HepG2 (cell line): Measurements from ENCODE around the gene HNRNPL. TPM values are rescaled to one million over a fixed set of nuclear protein-coding genes. Genes with fewer than 3 reads are reported as not detected.

Experiments
- BRCA1 ChIP-seq: sonication (generic); formaldehyde crosslinking; IDR thresholded peaks from 2 replicates; pipeline ENCODE4 v1.4.0; 2020; ENCODE audit warnings: missing genetic modification reagents
- EEA1 ChIP-seq: sonication (generic); formaldehyde crosslinking; IDR thresholded peaks from 2 replicates; pipeline ENCODE4 v1.5.1; 2020; ENCODE audit warnings: mild to moderate bottlenecking, missing genetic modification reagents, borderline replicate concordance
- SP2 ChIP-seq: sonication (generic); formaldehyde crosslinking; IDR thresholded peaks from 2 replicates; pipeline ENCODE4 v1.5.1; 2020; ENCODE audit warnings: mild to moderate bottlenecking, missing genetic modification reagents
- SP4 ChIP-seq: sonication (generic); formaldehyde crosslinking; IDR thresholded peaks from 2 replicates; pipeline ENCODE4 v1.8.1; 2023; ENCODE audit warnings: mild to moderate bottlenecking, missing genetic modification reagents
- WIZ ChIP-seq: sonication (generic); formaldehyde crosslinking; IDR thresholded peaks from 2 replicates; pipeline ENCODE4 v1.5.1; 2020; ENCODE audit warnings: mild to moderate bottlenecking, missing genetic modification reagents
- ZNF557 ChIP-seq: sonication (generic); formaldehyde crosslinking; IDR thresholded peaks from 2 replicates; pipeline ENCODE4 v1.4.0; 2020; ENCODE audit warnings: missing genetic modification reagents
- ZNF564 ChIP-seq: sonication (generic); formaldehyde crosslinking; IDR thresholded peaks from 2 replicates; pipeline ENCODE4 v1.8.1; 2023; ENCODE audit warnings: mild to moderate bottlenecking, missing genetic modification reagents
- ZNF614 ChIP-seq: IDR thresholded peaks from 2 replicates; pipeline ENCODE4 v1.6.1; 2018; ENCODE audit warnings: missing biosample characterization, missing genetic modification reagents, inconsistent platforms, borderline replicate concordance
- polyA plus RNA-seq, 8 experiments: library from polyadenylated mRNA; depleted of rRNA in 3 of 8; stranded (reverse) in 7 of 8; unstranded in 1 of 8; fragments of >200 nt; fragmentation: Illumina TruSeq in 4 of 8; extraction: Trizol in 4 of 8; gene quantifications; 2 replicates each; pipeline versions ENCODE4 v1.2.1 to v1.2.3, GENCODE V29; 2011 to 2016; ENCODE audit warnings: low read depth in 4 of 8, missing spikeins in 1 of 8, mixed read lengths in 1 of 8; ENCODE audit not compliant: insufficient read depth in 1 of 8
- total RNA-seq, 5 experiments: library from RNA; depleted of rRNA; stranded (reverse); fragments of >200 nt; fragmentation: Illumina TruSeq; extraction: Trizol; gene quantifications; 2 replicates each; pipeline ENCODE4 v1.2.3, GENCODE V29; 2016; ENCODE audit warnings: low read depth in 1 of 5
- TF ChIP-seq, protein P1 (sequence below): sonication (generic); formaldehyde crosslinking; IDR thresholded peaks from one replicate; pipeline ENCODE4 v1.5.1; 2020; ENCODE audit warnings: mild to moderate bottlenecking, missing genetic modification reagents; ENCODE audit errors: not compliant biosample characterization
- TF ChIP-seq, protein P2 (sequence below): fragments of 450-650 bp; IDR thresholded peaks from 2 replicates; pipeline ENCODE4 v1.6.1; 2016
- TF ChIP-seq, protein P3 (sequence below): sonication (generic); formaldehyde crosslinking; conservative IDR thresholded peaks from 2 replicates; pipeline ENCODE4 v1.4.0; 2020; ENCODE audit warnings: missing genetic modification reagents
- TF ChIP-seq, protein P4 (sequence below): sonication (generic); formaldehyde crosslinking; IDR thresholded peaks from 2 replicates; pipeline ENCODE4 v1.4.0; 2020; ENCODE audit warnings: missing genetic modification reagents

Gene HNRNPL
- total and polyA plus RNA-seq, 2 of the 13 experiments (the other 11 are each of a cell fraction or from before 2014, with no cell fraction given) = 156 to 278 TPM

DNA sequence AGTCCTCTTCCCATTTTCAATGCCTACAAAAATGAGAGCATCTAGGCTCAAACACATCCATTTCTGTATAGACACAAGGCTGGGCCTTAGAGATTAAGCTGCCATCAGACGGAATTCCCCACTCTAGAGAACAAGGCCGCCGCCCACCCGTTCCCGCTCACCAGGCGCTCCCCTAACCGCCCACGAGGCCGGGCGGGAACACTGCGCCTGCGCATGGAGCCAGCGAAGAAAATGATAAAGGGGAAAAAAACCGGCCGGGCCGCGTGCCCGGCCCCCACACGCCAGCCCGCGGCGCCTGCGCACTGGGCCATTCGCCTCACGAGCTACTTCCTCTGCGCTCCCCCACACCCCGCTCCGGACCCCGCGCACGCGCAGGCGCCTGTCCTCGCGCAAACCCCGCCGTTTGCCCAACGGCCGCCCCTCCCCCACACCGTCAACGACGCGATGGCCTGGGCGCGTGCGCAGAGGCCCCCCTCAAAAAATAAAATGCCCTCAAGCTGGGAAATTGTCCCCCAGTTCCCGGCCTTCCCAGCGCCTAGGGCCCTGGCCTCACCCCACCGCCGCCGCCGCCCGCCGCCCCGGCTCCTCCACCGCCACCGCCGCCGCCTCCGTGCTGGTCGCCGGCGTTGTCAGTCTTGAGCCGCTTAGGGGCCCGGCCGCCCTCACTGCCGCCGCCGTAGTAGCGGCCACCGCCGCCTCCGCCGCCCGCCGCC, 483 bp downstream of the HNRNPL start (continued):
- TF ChIP-seq, protein P1, sequence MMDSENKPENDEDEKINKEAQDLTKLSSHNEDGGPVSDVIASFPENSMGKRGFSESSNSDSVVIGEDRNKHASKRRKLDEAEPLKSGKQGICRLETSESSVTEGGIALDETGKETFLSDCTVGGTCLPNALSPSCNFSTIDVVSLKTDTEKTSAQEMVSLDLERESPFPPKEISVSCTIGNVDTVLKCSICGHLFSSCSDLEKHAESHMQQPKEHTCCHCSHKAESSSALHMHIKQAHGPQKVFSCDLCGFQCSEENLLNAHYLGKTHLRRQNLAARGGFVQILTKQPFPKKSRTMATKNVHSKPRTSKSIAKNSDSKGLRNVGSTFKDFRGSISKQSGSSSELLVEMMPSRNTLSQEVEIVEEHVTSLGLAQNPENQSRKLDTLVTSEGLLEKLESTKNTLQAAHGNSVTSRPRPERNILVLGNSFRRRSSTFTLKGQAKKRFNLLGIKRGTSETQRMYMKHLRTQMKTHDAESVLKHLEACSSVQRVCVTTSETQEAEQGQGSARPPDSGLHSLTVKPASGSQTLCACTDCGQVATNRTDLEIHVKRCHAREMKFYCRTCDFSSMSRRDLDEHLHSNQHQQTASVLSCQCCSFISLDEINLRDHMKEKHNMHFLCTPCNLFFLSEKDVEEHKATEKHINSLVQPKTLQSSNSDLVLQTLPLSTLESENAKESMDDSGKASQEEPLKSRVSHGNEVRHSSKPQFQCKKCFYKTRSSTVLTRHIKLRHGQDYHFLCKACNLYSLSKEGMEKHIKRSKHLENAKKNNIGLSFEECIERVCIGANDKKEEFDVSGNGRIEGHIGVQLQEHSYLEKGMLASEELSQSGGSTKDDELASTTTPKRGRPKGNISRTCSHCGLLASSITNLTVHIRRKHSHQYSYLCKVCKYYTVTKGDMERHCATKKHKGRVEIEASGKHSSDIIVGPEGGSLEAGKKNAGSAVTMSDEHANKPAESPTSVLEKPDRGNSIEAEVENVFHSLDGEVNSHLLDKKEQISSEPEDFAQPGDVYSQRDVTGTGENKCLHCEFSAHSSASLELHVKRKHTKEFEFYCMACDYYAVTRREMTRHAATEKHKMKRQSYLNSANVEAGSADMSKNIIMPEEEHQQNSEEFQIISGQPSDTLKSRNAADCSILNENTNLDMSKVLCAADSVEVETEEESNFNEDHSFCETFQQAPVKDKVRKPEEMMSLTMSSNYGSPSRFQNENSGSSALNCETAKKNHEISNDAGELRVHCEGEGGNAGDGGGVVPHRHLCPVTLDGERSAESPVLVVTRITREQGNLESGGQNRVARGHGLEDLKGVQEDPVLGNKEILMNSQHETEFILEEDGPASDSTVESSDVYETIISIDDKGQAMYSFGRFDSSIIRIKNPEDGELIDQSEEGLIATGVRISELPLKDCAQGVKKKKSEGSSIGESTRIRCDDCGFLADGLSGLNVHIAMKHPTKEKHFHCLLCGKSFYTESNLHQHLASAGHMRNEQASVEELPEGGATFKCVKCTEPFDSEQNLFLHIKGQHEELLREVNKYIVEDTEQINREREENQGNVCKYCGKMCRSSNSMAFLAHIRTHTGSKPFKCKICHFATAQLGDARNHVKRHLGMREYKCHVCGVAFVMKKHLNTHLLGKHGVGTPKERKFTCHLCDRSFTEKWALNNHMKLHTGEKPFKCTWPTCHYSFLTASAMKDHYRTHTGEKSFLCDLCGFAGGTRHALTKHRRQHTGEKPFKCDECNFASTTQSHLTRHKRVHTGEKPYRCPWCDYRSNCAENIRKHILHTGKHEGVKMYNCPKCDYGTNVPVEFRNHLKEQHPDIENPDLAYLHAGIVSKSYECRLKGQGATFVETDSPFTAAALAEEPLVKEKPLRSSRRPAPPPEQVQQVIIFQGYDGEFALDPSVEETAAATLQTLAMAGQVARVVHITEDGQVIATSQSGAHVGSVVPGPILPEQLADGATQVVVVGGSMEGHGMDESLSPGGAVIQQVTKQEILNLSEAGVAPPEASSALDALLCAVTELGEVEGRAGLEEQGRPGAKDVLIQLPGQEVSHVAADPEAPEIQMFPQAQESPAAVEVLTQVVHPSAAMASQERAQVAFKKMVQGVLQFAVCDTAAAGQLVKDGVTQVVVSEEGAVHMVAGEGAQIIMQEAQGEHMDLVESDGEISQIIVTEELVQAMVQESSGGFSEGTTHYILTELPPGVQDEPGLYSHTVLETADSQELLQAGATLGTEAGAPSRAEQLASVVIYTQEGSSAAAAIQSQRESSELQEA (CRISPR knock-in tag) = no peak
- TF ChIP-seq, protein P2, sequence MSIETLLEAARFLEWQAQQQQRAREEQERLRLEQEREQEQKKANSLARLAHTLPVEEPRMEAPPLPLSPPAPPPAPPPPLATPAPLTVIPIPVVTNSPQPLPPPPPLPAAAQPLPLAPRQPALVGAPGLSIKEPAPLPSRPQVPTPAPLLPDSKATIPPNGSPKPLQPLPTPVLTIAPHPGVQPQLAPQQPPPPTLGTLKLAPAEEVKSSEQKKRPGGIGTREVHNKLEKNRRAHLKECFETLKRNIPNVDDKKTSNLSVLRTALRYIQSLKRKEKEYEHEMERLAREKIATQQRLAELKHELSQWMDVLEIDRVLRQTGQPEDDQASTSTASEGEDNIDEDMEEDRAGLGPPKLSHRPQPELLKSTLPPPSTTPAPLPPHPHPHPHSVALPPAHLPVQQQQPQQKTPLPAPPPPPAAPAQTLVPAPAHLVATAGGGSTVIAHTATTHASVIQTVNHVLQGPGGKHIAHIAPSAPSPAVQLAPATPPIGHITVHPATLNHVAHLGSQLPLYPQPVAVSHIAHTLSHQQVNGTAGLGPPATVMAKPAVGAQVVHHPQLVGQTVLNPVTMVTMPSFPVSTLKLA = peak; percentile 64
- TF ChIP-seq, protein P3, sequence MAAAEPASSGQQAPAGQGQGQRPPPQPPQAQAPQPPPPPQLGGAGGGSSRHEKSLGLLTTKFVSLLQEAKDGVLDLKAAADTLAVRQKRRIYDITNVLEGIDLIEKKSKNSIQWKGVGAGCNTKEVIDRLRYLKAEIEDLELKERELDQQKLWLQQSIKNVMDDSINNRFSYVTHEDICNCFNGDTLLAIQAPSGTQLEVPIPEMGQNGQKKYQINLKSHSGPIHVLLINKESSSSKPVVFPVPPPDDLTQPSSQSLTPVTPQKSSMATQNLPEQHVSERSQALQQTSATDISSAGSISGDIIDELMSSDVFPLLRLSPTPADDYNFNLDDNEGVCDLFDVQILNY (CRISPR knock-in tag) = no peak
- TF ChIP-seq WIZ (CRISPR knock-in tag) (no peak), EEA1 (CRISPR knock-in tag) (no peak), ZNF557 (CRISPR knock-in tag) (no peak), SP2 (CRISPR knock-in tag) (no peak), ZNF614 (CRISPR knock-in tag) (no peak), BRCA1 (CRISPR knock-in tag) (no peak), ZNF564 (CRISPR knock-in tag) (peak; percentile 38; the same call in 1 of the 2 replicates), SP4 (CRISPR knock-in tag) (no peak)
- TF ChIP-seq, protein P4, sequence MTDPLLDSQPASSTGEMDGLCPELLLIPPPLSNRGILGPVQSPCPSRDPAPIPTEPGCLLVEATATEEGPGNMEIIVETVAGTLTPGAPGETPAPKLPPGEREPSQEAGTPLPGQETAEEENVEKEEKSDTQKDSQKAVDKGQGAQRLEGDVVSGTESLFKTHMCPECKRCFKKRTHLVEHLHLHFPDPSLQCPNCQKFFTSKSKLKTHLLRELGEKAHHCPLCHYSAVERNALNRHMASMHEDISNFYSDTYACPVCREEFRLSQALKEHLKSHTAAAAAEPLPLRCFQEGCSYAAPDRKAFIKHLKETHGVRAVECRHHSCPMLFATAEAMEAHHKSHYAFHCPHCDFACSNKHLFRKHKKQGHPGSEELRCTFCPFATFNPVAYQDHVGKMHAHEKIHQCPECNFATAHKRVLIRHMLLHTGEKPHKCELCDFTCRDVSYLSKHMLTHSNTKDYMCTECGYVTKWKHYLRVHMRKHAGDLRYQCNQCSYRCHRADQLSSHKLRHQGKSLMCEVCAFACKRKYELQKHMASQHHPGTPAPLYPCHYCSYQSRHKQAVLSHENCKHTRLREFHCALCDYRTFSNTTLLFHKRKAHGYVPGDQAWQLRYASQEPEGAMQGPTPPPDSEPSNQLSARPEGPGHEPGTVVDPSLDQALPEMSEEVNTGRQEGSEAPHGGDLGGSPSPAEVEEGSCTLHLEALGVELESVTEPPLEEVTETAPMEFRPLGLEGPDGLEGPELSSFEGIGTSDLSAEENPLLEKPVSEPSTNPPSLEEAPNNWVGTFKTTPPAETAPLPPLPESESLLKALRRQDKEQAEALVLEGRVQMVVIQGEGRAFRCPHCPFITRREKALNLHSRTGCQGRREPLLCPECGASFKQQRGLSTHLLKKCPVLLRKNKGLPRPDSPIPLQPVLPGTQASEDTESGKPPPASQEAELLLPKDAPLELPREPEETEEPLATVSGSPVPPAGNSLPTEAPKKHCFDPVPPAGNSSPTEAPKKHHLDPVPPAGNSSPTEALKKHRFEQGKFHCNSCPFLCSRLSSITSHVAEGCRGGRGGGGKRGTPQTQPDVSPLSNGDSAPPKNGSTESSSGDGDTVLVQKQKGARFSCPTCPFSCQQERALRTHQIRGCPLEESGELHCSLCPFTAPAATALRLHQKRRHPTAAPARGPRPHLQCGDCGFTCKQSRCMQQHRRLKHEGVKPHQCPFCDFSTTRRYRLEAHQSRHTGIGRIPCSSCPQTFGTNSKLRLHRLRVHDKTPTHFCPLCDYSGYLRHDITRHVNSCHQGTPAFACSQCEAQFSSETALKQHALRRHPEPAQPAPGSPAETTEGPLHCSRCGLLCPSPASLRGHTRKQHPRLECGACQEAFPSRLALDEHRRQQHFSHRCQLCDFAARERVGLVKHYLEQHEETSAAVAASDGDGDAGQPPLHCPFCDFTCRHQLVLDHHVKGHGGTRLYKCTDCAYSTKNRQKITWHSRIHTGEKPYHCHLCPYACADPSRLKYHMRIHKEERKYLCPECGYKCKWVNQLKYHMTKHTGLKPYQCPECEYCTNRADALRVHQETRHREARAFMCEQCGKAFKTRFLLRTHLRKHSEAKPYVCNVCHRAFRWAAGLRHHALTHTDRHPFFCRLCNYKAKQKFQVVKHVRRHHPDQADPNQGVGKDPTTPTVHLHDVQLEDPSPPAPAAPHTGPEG (CRISPR knock-in tag) = no peak
